Mammary epithelial cell (primary cell): ENCODE results near the gene RABGAP1L.

Experiments
- EZH2 ChIP-seq: IDR thresholded peaks from 2 replicates; pipeline ENCODE4 v1.6.1; 2012; ENCODE audit warnings: low read length, inconsistent platforms, borderline replicate concordance
- TF ChIP-seq, protein P1 (sequence below), 2 donors: IDR thresholded peaks in 1 of 2; conservative IDR thresholded peaks in 1 of 2; 2 replicates each; pipeline ENCODE4 v1.5.1; 2011 to 2012; ENCODE audit warnings: inconsistent platforms in 2 of 2, low read length in 2 of 2, mild to moderate bottlenecking in 2 of 2, control low read depth in 1 of 2, low read depth in 1 of 2; ENCODE audit not compliant: insufficient read depth in 1 of 2; ENCODE audit errors: extremely low read depth in 1 of 2

DNA sequence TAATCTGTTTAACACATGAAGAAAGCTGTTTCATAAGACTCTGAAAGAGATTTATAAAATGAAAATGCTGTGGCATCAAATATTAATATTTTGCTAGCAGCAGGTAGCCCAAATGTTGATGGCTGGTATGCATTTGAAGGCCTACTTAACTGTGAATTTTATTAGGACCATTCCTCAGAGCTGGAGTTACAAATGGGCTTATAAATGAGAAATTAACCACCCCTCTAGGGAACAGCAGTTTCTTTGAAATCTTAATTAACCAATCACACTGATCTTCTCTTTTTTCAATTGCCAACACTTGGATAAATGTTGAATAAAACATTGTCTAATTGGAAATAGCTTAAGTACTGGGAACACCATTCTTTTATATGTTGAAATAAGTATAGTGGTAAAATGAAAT, 418.4 kb downstream of the RABGAP1L start:
- TF ChIP-seq, protein P1, sequence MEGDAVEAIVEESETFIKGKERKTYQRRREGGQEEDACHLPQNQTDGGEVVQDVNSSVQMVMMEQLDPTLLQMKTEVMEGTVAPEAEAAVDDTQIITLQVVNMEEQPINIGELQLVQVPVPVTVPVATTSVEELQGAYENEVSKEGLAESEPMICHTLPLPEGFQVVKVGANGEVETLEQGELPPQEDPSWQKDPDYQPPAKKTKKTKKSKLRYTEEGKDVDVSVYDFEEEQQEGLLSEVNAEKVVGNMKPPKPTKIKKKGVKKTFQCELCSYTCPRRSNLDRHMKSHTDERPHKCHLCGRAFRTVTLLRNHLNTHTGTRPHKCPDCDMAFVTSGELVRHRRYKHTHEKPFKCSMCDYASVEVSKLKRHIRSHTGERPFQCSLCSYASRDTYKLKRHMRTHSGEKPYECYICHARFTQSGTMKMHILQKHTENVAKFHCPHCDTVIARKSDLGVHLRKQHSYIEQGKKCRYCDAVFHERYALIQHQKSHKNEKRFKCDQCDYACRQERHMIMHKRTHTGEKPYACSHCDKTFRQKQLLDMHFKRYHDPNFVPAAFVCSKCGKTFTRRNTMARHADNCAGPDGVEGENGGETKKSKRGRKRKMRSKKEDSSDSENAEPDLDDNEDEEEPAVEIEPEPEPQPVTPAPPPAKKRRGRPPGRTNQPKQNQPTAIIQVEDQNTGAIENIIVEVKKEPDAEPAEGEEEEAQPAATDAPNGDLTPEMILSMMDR (conservative IDR thresholded peaks at IDR 0.05 in 1 of 2, IDR thresholded peaks at IDR 0.05 in 1 of 2; ENCODE audit: extremely low read depth in 1 of 2, insufficient read depth in 1 of 2, low read depth in 1 of 2, low read length in 2 of 2), result no peak
- no peak for TF ChIP-seq EZH2
